Epithelial cell of prostate (primary cell): ENCODE measurements around the gene ZBTB24.

Source experiments
- DNase-seq: peaks from one replicate; pipeline ENCODE4 v3.0.0-alpha.2; 2011; ENCODE audit warnings: low read depth, low spot score
- H3K27ac ChIP-seq: fragments of 450-650 bp; 2 replicates; pipeline ENCODE4 v1.5.1; 2017; ENCODE audit warnings: mild to moderate bottlenecking

ZBTB24 gene

GRCh38 chr6:109453594-109454495 is 29.2 kb downstream of the ZBTB24 start:
- no peak for DNase-seq
- H3K27ac ChIP-seq = no peak overlapping the region

GRCh38 chr6:109453156-109453555 is 29.9 kb downstream of the ZBTB24 start:
- no peak for DNase-seq
- no peak overlapping the region for H3K27ac ChIP-seq

GRCh38 chr6:109452181-109452580 is 30.8 kb downstream of the ZBTB24 start:
- DNase-seq = no peak
- no peak overlapping the region for H3K27ac ChIP-seq

- H3K27ac ChIP-seq = no peak overlapping the region
- no peak for DNase-seq
These were observed 31.6 kb downstream of the ZBTB24 start for GRCh38 chr6:109451376-109451775.

GRCh38 chr6:109450801-109451200 is 32.2 kb downstream of the ZBTB24 start:
- H3K27ac ChIP-seq = no peak overlapping the region

GRCh38 chr6:109449795-109450673 is 33.0 kb downstream of the ZBTB24 start:
- DNase-seq = no peak
- no peak overlapping the region for H3K27ac ChIP-seq

More at GRCh38 chr6:109450801-109451200, 32.2 kb downstream of the ZBTB24 start:
- no peak for DNase-seq

GRCh38 chr6:109449064-109449794 is 33.8 kb downstream of the ZBTB24 start:
- H3K27ac ChIP-seq = no peak overlapping the region
- no peak for DNase-seq

- no peak for DNase-seq
- H3K27ac ChIP-seq = no peak overlapping the region
These were observed 34.4 kb downstream of the ZBTB24 start for GRCh38 chr6:109448615-109449014.

- DNase-seq = no peak
- H3K27ac ChIP-seq = no peak overlapping the region
These were observed 35.0 kb downstream of the ZBTB24 start for GRCh38 chr6:109447878-109448555.

GRCh38 chr6:109447087-109447486 is 35.9 kb downstream of the ZBTB24 start:
- no peak overlapping the region for H3K27ac ChIP-seq
- no peak for DNase-seq

- H3K27ac ChIP-seq = no peak overlapping the region
- DNase-seq = no peak
These were observed 36.5 kb downstream of the ZBTB24 start for GRCh38 chr6:109446541-109446940.

GRCh38 chr6:109446072-109446471 is 36.9 kb downstream of the ZBTB24 start:
- DNase-seq = no peak
- H3K27ac ChIP-seq = no peak overlapping the region

GRCh38 chr6:109445382-109445781 is 37.6 kb downstream of the ZBTB24 start:
- no peak for DNase-seq
- H3K27ac ChIP-seq = no peak overlapping the region

- DNase-seq = no peak
- no peak overlapping the region for H3K27ac ChIP-seq
These were observed 39.5 kb downstream of the ZBTB24 start for GRCh38 chr6:109443425-109443950.

GRCh38 chr6:109442393-109442924 is 40.6 kb downstream of the ZBTB24 start:
- no peak overlapping the region for H3K27ac ChIP-seq
- DNase-seq = no peak

GRCh38 chr6:109441069-109441816 is 41.8 kb downstream of the ZBTB24 start:
- DNase-seq = no peak
- H3K27ac ChIP-seq = peak overlapping the region; percentile 51

GRCh38 chr6:109440331-109441068 is 42.5 kb downstream of the ZBTB24 start, which contains the start of the genes PPIL6 and SMPD2:
TSS of gene PPIL6 (minus strand) at chr6:109440628. CDS start at chr6:109440590, 38 bp downstream.
TSS of gene SMPD2 (plus strand) at chr6:109440724. CDS start at chr6:109441122, 398 bp downstream.
- no peak for DNase-seq

GRCh38 chr6:109436041-109436440 is 47.0 kb downstream of the ZBTB24 start:
- H3K27ac ChIP-seq = no peak overlapping the region
- DNase-seq = no peak

More at GRCh38 chr6:109440331-109441068, 42.5 kb downstream of the ZBTB24 start, which contains the start of the genes PPIL6 and SMPD2:
- H3K27ac ChIP-seq = peak within 1 kb of the TSS; percentile 51
